HEK293T (cell line): ENCODE results near the gene HADH.

ENCODE experiments used
- ARNT ChIP-seq: fragments of 450-650 bp; IDR thresholded peaks from 2 replicates; pipeline ENCODE4 v1.6.1; 2017; ENCODE audit warnings: mild to moderate bottlenecking
- ELF4 ChIP-seq: fragments of 450-650 bp; IDR thresholded peaks from 2 replicates; pipeline ENCODE4 v1.6.1; 2017; ENCODE audit warnings: antibody characterized with exemption
- FOXA1 ChIP-seq: fragments of 450-650 bp; IDR thresholded peaks from 2 replicates; pipeline ENCODE4 v1.6.1; 2016; ENCODE audit warnings: mild to moderate bottlenecking
- FOXK2 ChIP-seq: fragments of 450-650 bp; IDR thresholded peaks from 2 replicates; pipeline ENCODE4 v1.6.1; 2016; ENCODE audit warnings: mild to moderate bottlenecking
- FOXM1 ChIP-seq: fragments of 450-650 bp; IDR thresholded peaks from 2 replicates; pipeline ENCODE4 v1.6.1; 2017; ENCODE audit warnings: mild to moderate bottlenecking, borderline replicate concordance
- HDGF ChIP-seq: fragments of 450-650 bp; IDR thresholded peaks from 2 replicates; pipeline ENCODE4 v1.6.1; 2017; ENCODE audit warnings: antibody characterized with exemption, borderline replicate concordance
- SP1 ChIP-seq: fragments of 450-650 bp; IDR thresholded peaks from 2 replicates; pipeline ENCODE4 v1.6.1; 2017
- TARDBP ChIP-seq: fragments of 450-650 bp; IDR thresholded peaks from 2 replicates; pipeline ENCODE4 v1.6.1; 2016
- ZNF384 ChIP-seq: fragments of 450-650 bp; IDR thresholded peaks from 2 replicates; pipeline ENCODE4 v1.6.1; 2016
- TF ChIP-seq, protein P1 (sequence below): fragments of 450-650 bp; IDR thresholded peaks from 2 replicates; pipeline ENCODE4 v1.6.1; 2016

- TF ChIP-seq ZNF384: no peak
- TF ChIP-seq ELF4: no peak
- no peak for TF ChIP-seq ARNT
- no peak for TF ChIP-seq SP1
- TF ChIP-seq, protein P1, sequence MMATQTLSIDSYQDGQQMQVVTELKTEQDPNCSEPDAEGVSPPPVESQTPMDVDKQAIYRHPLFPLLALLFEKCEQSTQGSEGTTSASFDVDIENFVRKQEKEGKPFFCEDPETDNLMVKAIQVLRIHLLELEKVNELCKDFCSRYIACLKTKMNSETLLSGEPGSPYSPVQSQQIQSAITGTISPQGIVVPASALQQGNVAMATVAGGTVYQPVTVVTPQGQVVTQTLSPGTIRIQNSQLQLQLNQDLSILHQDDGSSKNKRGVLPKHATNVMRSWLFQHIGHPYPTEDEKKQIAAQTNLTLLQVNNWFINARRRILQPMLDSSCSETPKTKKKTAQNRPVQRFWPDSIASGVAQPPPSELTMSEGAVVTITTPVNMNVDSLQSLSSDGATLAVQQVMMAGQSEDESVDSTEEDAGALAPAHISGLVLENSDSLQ: no peak
- no peak for TF ChIP-seq FOXK2
- no peak for TF ChIP-seq HDGF
- no peak for TF ChIP-seq TARDBP
- no peak for TF ChIP-seq FOXA1
- no peak for TF ChIP-seq FOXM1
These were observed 11.9 kb downstream of the HADH start for GRCh38 chr4:108001540-108002135.
